Mucosa of descending colon (tissue), 3 donors: ENCODE results near the gene CETN3. TPM values are rescaled to one million over a fixed set of nuclear protein-coding genes. Genes with fewer than 3 reads are reported as not detected.

Experiments used
- ATAC-seq: fragments of 200-7000 bp; cut with Tn5 transposase; one replicate; pipeline ENCODE4 v1.9.1; 2020; ENCODE audit warnings: mild to moderate bottlenecking, moderate library complexity
- DNase-seq, 3 donors: peaks; one replicate each; pipeline ENCODE4 v3.0.0-alpha.2; 2020
- H3K36me3 ChIP-seq: fragments of 200-600 bp; one replicate; pipeline ENCODE4 v1.8.0; 2021; ENCODE audit warnings: low read depth, mild to moderate bottlenecking
- H3K4me1 ChIP-seq: fragments of 200-600 bp; one replicate; pipeline ENCODE4 v1.8.0; 2021; ENCODE audit warnings: low read depth, mild to moderate bottlenecking
- H3K4me3 ChIP-seq: fragments of 200-600 bp; one replicate; pipeline ENCODE4 v1.8.0; 2021; ENCODE audit warnings: mild to moderate bottlenecking
- H3K9me3 ChIP-seq: fragments of 200-600 bp; one replicate; pipeline ENCODE4 v1.8.0; 2021; ENCODE audit warnings: mild to moderate bottlenecking
- intact Hi-C, 2 donors: fragments of 100-400 bp; cut with DNase I in 1 of 2; cut with micrococcal nuclease in 1 of 2; formaldehyde crosslinking; loops; one replicate each; pipeline versions ENCODE4 v1.11.0 to v1.11.1; 2022; cut with DNase I, micrococcal nuclease
- total RNA-seq, 3 donors: library from RNA; stranded (reverse); fragmentation: NEBNext Ultra II Directional in 2 of 3; extraction: Animal tissue kit (Norgen Biotek cat#: 25700) in 2 of 3; gene quantifications; one replicate each; pipeline versions ENCODE4 v1.2.1 to v1.2.4, GENCODE V29; 2021 to 2023
- TF ChIP-seq, protein P1 (sequence below): fragments of 200-600 bp; IDR thresholded peaks from one replicate; pipeline ENCODE4 v1.8.0; 2022; ENCODE audit warnings: antibody characterized with exemption, mild to moderate bottlenecking
- donor health status: DM: no; HTN: no; CAD: no; lungs with moderate emphysema.
- donor health status: DM: no; HTN: no; CAD: no.
- donor health status: DM: no; HTN: yes; CAD: no.

The CETN3 gene
- total RNA-seq, 3 donors from 2014 or later: 15.0 to 18.7 (median 17.8) TPM

DNA sequence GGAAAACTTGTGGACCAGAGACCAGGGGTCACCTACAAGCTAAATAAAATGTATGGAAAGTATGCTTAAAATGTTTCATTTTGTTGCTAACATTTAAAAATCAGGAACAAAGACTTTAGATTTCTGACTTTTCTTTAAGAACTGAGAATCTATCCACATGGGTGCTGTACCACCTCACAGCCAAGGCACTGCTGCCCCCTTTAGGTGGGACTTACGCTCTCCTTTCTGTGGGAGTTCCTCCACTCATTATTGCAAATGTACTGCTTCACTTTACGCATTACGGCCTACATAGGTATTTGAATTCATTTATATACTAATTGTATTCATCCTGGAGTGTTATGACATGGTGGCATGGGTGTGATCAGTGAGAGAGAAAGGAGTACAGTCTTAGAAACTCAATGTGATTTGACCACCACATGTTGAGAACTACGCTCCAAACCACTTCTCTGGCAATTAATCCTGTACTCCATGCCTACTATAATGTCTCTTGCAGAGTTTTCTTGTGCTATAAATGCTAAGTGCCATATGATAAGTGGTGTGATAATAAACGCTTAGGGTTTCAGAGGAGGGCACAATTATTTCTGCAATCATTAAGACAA is 24.7 kb upstream of the CETN3 start:
- Histone ChIP-seq H3K9me3 (no peaks in the 10 kb centered on the region), H3K4me1 (no peaks in the 10 kb centered on the region), H3K4me3 (no peak overlapping the region), H3K36me3 (no peaks in the 10 kb centered on the region)
- peak in 2 of 3 donors; percentile 53 to 74 for DNase-seq
- peak; percentile 56 for ATAC-seq
- TF ChIP-seq, protein P1, sequence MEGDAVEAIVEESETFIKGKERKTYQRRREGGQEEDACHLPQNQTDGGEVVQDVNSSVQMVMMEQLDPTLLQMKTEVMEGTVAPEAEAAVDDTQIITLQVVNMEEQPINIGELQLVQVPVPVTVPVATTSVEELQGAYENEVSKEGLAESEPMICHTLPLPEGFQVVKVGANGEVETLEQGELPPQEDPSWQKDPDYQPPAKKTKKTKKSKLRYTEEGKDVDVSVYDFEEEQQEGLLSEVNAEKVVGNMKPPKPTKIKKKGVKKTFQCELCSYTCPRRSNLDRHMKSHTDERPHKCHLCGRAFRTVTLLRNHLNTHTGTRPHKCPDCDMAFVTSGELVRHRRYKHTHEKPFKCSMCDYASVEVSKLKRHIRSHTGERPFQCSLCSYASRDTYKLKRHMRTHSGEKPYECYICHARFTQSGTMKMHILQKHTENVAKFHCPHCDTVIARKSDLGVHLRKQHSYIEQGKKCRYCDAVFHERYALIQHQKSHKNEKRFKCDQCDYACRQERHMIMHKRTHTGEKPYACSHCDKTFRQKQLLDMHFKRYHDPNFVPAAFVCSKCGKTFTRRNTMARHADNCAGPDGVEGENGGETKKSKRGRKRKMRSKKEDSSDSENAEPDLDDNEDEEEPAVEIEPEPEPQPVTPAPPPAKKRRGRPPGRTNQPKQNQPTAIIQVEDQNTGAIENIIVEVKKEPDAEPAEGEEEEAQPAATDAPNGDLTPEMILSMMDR: no peak
- intact Hi-C loops: loop anchor here in 1 of 2 donors (10.0 kb wide), 1 partner anchor 101 kb away; no protein-coding TSS in a partner anchor

DNA sequence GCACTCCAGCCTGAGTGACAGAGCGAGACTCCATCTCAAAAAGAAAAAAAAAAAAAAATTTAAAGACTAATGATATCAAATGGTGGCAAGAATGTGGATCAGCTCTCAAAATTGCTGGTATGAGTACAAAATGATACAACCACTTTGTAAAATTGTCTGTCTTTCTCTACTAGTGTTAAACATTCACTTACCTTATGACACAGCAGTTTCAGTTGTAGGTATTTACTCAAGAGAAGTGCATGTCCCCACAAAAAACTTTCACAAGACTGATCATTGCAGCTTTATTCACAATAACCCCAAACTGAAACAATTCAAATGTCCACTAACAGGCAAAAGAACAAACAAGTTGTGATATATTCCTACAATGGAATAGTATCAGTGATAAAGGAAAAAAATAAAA is 14.7 kb upstream of the CETN3 start:
- H3K4me3 ChIP-seq: no peak overlapping the region
- no peaks in the 10 kb centered on the region for H3K4me1 ChIP-seq
- H3K9me3 ChIP-seq: no peaks in the 10 kb centered on the region
- ATAC-seq: no peak
- no peaks in the 10 kb centered on the region for H3K36me3 ChIP-seq
- TF ChIP-seq, protein P1: no peak
- DNase-seq: no peak
- intact Hi-C loops: no loop called here

DNA sequence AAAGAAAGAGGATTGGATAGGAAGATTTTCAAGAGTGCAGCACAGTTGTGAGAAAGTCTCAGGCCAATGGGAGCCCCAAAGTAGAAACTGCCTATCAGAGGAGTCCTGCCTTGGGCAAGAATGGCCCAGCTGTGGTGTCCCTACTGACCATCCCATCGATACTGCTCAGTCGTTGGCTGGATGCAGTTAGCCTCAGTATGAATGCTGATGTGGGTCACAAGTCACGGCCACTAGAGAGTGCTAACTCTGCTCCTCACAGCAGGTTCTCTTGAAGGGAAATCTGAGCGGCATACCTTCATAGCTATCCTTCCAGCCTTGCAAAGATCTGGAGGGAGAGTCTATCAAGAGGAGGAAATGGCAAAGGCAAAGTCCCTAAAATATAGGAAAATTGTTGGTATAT is 11.6 kb upstream of the CETN3 start:
- Histone ChIP-seq H3K4me3 (no peak overlapping the region), H3K36me3 (no peaks in the 10 kb centered on the region), H3K4me1 (no peaks in the 10 kb centered on the region), H3K9me3 (no peaks in the 10 kb centered on the region)
- TF ChIP-seq, protein P1: no peak
- DNase-seq (peak in 1 of 3 donors; percentile 17), ATAC-seq (peak; percentile 72)
- intact Hi-C loops: no loop called here

DNA sequence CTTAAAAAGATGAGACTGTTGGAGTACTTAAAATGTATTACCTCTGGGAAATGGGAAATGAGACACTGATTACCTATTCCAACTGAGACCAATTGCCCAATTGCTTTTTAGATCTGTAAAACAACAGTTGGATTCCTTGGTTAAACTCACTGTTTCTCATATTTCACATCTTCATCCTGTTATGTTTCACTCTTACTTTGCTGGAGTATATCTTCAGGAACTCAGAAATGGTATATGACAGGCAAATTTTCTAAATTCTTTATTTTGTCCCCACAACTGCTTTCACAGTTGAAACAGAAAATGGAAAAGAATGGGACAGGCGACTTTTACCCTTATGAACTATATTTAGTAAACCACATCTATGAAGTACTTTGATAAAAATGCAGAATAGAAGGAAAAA is 8.7 kb upstream of the CETN3 start:
- no peaks in the 10 kb centered on the region for H3K9me3 ChIP-seq
- no peaks in the 10 kb centered on the region for H3K36me3 ChIP-seq
- no peaks in the 10 kb centered on the region for H3K4me1 ChIP-seq
- ATAC-seq (no peak), DNase-seq (no peak)
- TF ChIP-seq, protein P1: no peak
- no peak overlapping the region for H3K4me3 ChIP-seq
- intact Hi-C loops: no loop called here

DNA sequence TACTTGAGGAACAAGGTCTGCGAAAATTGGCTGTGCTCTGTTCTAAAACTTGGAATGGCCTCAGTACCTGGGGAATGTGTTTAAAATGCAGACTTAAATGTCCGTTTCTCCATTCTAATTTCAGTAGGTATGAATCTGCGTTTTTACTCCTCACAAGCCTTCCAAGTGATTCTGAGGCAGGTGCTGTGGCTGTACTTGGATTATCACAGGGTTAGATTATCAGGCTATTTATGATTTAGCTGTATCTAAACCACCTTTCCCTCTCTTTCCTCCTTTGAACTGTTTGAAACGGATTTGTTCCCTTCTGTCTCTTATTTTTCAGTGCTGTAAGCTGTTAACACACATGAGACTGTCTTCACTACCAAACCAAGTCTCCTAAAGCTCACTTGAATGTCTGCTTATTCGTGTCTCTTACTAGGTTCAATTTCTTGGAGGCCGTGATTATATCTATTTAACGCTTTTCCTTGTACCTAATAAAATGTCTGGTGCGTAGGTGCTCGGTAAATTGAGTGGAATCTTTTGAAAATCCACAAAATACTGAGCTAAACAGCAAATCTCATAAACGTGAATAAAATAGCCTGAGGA is 714 bp upstream of the CETN3 start:
- peaks cover 5% of the 10 kb centered on the region for H3K4me1 ChIP-seq
- no peaks in the 10 kb centered on the region for H3K36me3 ChIP-seq
- DNase-seq (no peak), ATAC-seq (no peak)
- TF ChIP-seq, protein P1: no peak
- intact Hi-C loops: loop anchor here in 1 of 2 donors (2.0 kb wide), 1 partner anchor 63 kb away; no protein-coding TSS in a partner anchor
- H3K9me3 ChIP-seq: no peaks in the 10 kb centered on the region
- H3K4me3 ChIP-seq: peak overlapping the region; percentile 36
